HepG2 (cell line): ENCODE measurements around the gene PDIA4. TPM values are rescaled to one million over a fixed set of nuclear protein-coding genes. Genes with fewer than 3 reads are reported as not detected.
"Not testable (repeated sequence)": the region's sequence is repeated elsewhere in the genome, so short reads cannot be mapped to it uniquely, and the experiment has no call there.

ENCODE experiments used
- ATAC-seq: fragments of 200-7000 bp; cut with Tn5 transposase; 3 replicates; pipeline ENCODE4 v1.9.1; 2020; ENCODE audit warnings: mild to moderate bottlenecking, moderate library complexity
- BruUV-seq: library from RNA; stranded (reverse); fragments of 400-500 nt; replicated peaks from 2 replicates; lab custom pipeline; 2021; lab: Mats Ljungman, UMichigan
- CTCF ChIA-PET: fragments of 300-600 bp; formaldehyde crosslinking; extraction: SDS; loops from one replicate; lab custom pipeline; 2021; ENCODE audit warnings: low total read pairs, inconsistent platforms, low intra/inter-chr PET ratio; lab: Yijun Ruan, JAX
- POLR2A ChIA-PET: fragments of 350-600 bp; sonication (Branson Sonifier 250); formaldehyde crosslinking; loops from one replicate; lab custom pipeline; 2020; ENCODE audit warnings: antibody characterized with exemption, inconsistent platforms; lab: Yijun Ruan, JAX
- DNase-seq: peaks from one replicate; pipeline ENCODE4 v3.0.0-alpha.2; 2015; ENCODE audit warnings: low spot score
- FAIRE-seq: peaks from 3 replicates; lab custom pipeline; 2011; peaks lifted over from hg19 to GRCh38; lab: Jason Lieb, UNC
- H2AFZ ChIP-seq: one replicate; pipeline ENCODE4 v1.6.1; 2011; ENCODE audit warnings: low read length, inconsistent platforms
- H3K27ac ChIP-seq: fragments of 300-600 bp; 3 replicates; pipeline ENCODE4 v1.8.0; 2011; ENCODE audit warnings: mixed run types, mild to moderate bottlenecking, mixed read lengths, low read length, inconsistent platforms; ENCODE audit not compliant: insufficient read depth; ENCODE audit errors: extremely low read length
- H3K27me3 ChIP-seq, 2 experiments: fragments of 200-600 bp in 1 of 2; 2 replicates in 1 of 2; 3 replicates in 1 of 2; pipeline versions ENCODE4 v1.6.0 to v1.8.0; 2011; ENCODE audit warnings: low read length in 2 of 2, mild to moderate bottlenecking in 2 of 2, moderate library complexity in 2 of 2, inconsistent platforms in 1 of 2; ENCODE audit not compliant: insufficient read depth in 2 of 2, control insufficient read depth in 1 of 2
- H3K36me3 ChIP-seq, 2 experiments: fragments of 200-600 bp in 1 of 2; replicated peaks in 1 of 2; 2 replicates in 1 of 2; 3 replicates in 1 of 2; pipeline versions ENCODE4 v1.5.1 to v1.8.0; 2011; ENCODE audit warnings: low read length in 2 of 2, inconsistent platforms in 1 of 2; ENCODE audit not compliant: insufficient read depth in 2 of 2, control insufficient read depth in 1 of 2
- H3K4me1 ChIP-seq: 2 replicates; pipeline ENCODE4 v1.5.1; 2012; ENCODE audit warnings: low read length, inconsistent platforms; ENCODE audit not compliant: insufficient read depth
- H3K4me2 ChIP-seq: 2 replicates; pipeline ENCODE4 v1.6.0; 2011; ENCODE audit warnings: low read depth, low read length, inconsistent platforms
- H3K4me3 ChIP-seq, 3 experiments: fragments of 200-600 bp in 1 of 3; sonication (generic), shearing (Covaris generic) in 1 of 3; replicated peaks in 1 of 3; 2 replicates each; pipeline ENCODE4 v1.5.1; 2011 to 2016; ENCODE audit warnings: low read length in 3 of 3, inconsistent platforms in 2 of 3, low read depth in 2 of 3, mild to moderate bottlenecking in 2 of 3, control low read depth in 1 of 3, mixed read lengths in 1 of 3; ENCODE audit not compliant: insufficient read depth in 1 of 3
- H3K79me2 ChIP-seq: one replicate; pipeline ENCODE4 v1.6.1; 2011; ENCODE audit warnings: low read length, inconsistent platforms; ENCODE audit not compliant: insufficient read depth
- H3K9ac ChIP-seq: 2 replicates; pipeline ENCODE4 v1.6.0; 2011; ENCODE audit warnings: mild to moderate bottlenecking, low read depth, low read length, inconsistent platforms; ENCODE audit not compliant: insufficient read depth
- H3K9me3 ChIP-seq: 2 replicates; pipeline ENCODE4 v1.5.1; 2012; ENCODE audit warnings: mild to moderate bottlenecking, low read length
- H4K20me1 ChIP-seq: 2 replicates; pipeline ENCODE4 v1.6.0; 2011; ENCODE audit warnings: inconsistent platforms, mild to moderate bottlenecking, low read length, moderate library complexity; ENCODE audit not compliant: insufficient read depth
- SNRNP70 ChIP-seq: fragments of 200-400 bp; formaldehyde crosslinking; IDR thresholded peaks from 2 replicates; pipeline ENCODE4 v1.6.1; 2017; ENCODE audit warnings: mild to moderate bottlenecking, low read depth, low read length, moderate library complexity
- WGBS: methylation state at CpG from one replicate; pipeline ENCODE4 v1.1.6; 2017; ENCODE audit warnings: low lambda C conversion rate; 5-methylcytosine and 5-hydroxymethylcytosine counted together
- in situ Hi-C: cut with HindIII; loops from 2 replicates; pipeline ENCODE4 v1.10.0; 2017; ENCODE audit warnings: low pct_unique_long_range_greater_than_20kb; ENCODE audit not compliant: extremely low pct_ligation_motif_present
- intact Hi-C: fragments of 100-400 bp; cut with micrococcal nuclease; formaldehyde crosslinking; loops from one replicate; pipeline ENCODE4 v1.10.0; 2022; ENCODE audit not compliant: unreplicated experiment
- polyA plus RNA-seq, 8 experiments: library from polyadenylated mRNA; depleted of rRNA in 3 of 8; stranded (reverse) in 7 of 8; unstranded in 1 of 8; fragments of >200 nt; fragmentation: Illumina TruSeq in 4 of 8; extraction: Trizol in 4 of 8; gene quantifications; 2 replicates each; pipeline versions ENCODE4 v1.2.1 to v1.2.3, GENCODE V29; 2011 to 2016; ENCODE audit warnings: low read depth in 4 of 8, missing spikeins in 1 of 8, mixed read lengths in 1 of 8; ENCODE audit not compliant: insufficient read depth in 1 of 8
- total RNA-seq, 5 experiments: library from RNA; depleted of rRNA; stranded (reverse); fragments of >200 nt; fragmentation: Illumina TruSeq; extraction: Trizol; gene quantifications; 2 replicates each; pipeline ENCODE4 v1.2.3, GENCODE V29; 2016; ENCODE audit warnings: low read depth in 1 of 5
- TF ChIP-seq, protein P1 (sequence below): sonication (generic); formaldehyde crosslinking; conservative IDR thresholded peaks from 2 replicates; pipeline ENCODE4 v1.4.0; 2020; ENCODE audit warnings: mild to moderate bottlenecking, missing genetic modification reagents, moderate library complexity
- TF ChIP-seq, protein P2 (sequence below): sonication (generic); formaldehyde crosslinking; IDR thresholded peaks from 2 replicates; pipeline ENCODE4 v1.5.1; 2020; ENCODE audit warnings: mild to moderate bottlenecking, missing genetic modification reagents, moderate library complexity
- TF ChIP-seq, protein P3 (sequence below): sonication (generic); formaldehyde crosslinking; IDR thresholded peaks from 2 replicates; pipeline ENCODE4 v1.4.0; 2020; ENCODE audit warnings: mild to moderate bottlenecking, missing genetic modification reagents

PDIA4 gene
- total and polyA plus RNA-seq, 2 of the 13 experiments (the other 11 are each of a cell fraction or from before 2014, with no cell fraction given): 278 to 402 TPM

DNA sequence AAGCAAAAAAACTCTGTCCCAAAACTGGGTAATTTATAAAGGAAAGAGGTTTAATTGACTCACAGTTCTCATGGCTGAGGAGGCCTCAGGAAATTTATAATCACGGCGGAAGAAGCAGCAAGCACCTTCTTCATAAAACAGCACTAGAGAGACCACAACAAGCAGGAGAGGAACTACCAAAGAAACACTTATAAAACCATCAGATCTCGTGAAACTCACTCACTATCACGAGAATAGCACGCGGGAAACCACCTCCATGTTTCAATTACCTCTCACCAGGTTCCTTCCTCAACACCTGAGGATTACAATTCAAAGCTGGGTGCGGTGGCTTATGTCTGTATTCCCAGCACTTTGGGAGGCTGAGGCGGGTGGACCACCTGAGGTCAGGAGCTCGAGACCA lies 48.5 kb downstream of the PDIA4 start (continued):
- TF ChIP-seq, protein P1, sequence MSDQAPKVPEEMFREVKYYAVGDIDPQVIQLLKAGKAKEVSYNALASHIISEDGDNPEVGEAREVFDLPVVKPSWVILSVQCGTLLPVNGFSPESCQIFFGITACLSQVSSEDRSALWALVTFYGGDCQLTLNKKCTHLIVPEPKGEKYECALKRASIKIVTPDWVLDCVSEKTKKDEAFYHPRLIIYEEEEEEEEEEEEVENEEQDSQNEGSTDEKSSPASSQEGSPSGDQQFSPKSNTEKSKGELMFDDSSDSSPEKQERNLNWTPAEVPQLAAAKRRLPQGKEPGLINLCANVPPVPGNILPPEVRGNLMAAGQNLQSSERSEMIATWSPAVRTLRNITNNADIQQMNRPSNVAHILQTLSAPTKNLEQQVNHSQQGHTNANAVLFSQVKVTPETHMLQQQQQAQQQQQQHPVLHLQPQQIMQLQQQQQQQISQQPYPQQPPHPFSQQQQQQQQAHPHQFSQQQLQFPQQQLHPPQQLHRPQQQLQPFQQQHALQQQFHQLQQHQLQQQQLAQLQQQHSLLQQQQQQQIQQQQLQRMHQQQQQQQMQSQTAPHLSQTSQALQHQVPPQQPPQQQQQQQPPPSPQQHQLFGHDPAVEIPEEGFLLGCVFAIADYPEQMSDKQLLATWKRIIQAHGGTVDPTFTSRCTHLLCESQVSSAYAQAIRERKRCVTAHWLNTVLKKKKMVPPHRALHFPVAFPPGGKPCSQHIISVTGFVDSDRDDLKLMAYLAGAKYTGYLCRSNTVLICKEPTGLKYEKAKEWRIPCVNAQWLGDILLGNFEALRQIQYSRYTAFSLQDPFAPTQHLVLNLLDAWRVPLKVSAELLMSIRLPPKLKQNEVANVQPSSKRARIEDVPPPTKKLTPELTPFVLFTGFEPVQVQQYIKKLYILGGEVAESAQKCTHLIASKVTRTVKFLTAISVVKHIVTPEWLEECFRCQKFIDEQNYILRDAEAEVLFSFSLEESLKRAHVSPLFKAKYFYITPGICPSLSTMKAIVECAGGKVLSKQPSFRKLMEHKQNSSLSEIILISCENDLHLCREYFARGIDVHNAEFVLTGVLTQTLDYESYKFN: no peak
- TF ChIP-seq, protein P2, sequence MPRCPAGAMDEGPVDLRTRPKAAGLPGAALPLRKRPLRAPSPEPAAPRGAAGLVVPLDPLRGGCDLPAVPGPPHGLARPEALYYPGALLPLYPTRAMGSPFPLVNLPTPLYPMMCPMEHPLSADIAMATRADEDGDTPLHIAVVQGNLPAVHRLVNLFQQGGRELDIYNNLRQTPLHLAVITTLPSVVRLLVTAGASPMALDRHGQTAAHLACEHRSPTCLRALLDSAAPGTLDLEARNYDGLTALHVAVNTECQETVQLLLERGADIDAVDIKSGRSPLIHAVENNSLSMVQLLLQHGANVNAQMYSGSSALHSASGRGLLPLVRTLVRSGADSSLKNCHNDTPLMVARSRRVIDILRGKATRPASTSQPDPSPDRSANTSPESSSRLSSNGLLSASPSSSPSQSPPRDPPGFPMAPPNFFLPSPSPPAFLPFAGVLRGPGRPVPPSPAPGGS (CRISPR knock-in tag): no peak
- TF ChIP-seq, protein P3, sequence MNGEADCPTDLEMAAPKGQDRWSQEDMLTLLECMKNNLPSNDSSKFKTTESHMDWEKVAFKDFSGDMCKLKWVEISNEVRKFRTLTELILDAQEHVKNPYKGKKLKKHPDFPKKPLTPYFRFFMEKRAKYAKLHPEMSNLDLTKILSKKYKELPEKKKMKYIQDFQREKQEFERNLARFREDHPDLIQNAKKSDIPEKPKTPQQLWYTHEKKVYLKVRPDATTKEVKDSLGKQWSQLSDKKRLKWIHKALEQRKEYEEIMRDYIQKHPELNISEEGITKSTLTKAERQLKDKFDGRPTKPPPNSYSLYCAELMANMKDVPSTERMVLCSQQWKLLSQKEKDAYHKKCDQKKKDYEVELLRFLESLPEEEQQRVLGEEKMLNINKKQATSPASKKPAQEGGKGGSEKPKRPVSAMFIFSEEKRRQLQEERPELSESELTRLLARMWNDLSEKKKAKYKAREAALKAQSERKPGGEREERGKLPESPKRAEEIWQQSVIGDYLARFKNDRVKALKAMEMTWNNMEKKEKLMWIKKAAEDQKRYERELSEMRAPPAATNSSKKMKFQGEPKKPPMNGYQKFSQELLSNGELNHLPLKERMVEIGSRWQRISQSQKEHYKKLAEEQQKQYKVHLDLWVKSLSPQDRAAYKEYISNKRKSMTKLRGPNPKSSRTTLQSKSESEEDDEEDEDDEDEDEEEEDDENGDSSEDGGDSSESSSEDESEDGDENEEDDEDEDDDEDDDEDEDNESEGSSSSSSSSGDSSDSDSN: no peak
- no peak for TF ChIP-seq SNRNP70

DNA sequence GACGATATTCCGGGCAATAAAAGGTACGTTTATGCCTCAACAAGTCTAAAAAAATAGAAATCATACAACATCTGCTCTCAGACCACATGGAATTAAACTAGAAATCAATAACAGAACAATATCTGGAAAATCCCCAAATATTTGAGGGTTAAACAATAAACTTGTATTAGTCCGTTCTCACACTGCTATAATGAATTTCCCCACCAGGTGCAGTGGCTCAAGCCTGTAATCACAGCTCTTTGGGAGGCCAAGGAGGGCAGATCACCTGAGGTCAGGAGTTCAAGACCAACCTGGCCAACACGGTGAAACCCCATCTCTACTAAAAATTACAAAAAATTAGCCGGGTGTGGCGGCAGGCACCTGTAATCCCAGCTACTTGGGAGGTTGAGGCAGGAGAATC lies 49.2 kb downstream of the PDIA4 start:
- Histone ChIP-seq H3K4me2 (0 out of 2 replicates have a peak overlapping the region, but pooled peaks have one; percentile 68), H3K4me1 (peaks cover 33% of the 10 kb centered on the region)
- ATAC-seq, H3K4me3 ChIP-seq, BruUV-seq, H3K27me3 ChIP-seq, H3K9ac ChIP-seq, intact Hi-C loops, CTCF ChIA-PET, FAIRE-seq, H2AFZ ChIP-seq, POLR2A ChIA-PET, H3K79me2 ChIP-seq, in situ Hi-C loops, H4K20me1 ChIP-seq, H3K9me3 ChIP-seq, DNase-seq, H3K27ac ChIP-seq, H3K36me3 ChIP-seq: not testable (repeated sequence)
- WGBS: 59% methylated on average over 7 of the region's 7 CpGs
